GM18511 (cell line): ENCODE results near the gene CERS6.
A peak's percentile ranks its signal among the peaks of the same experiment; 100 is the strongest.

ENCODE experiments used
- ATAC-seq: cut with Tn5 transposase; IDR thresholded peaks from one replicate; pipeline ENCODE4 v1.9.1; 2021; ENCODE audit warnings: mild to moderate bottlenecking, moderate library complexity; ENCODE audit not compliant: unreplicated experiment

CERS6 gene

GRCh38 chr2:168528469-168528868, 72.4 kb downstream of the CERS6 start:
- ATAC-seq = no peak

DNA sequence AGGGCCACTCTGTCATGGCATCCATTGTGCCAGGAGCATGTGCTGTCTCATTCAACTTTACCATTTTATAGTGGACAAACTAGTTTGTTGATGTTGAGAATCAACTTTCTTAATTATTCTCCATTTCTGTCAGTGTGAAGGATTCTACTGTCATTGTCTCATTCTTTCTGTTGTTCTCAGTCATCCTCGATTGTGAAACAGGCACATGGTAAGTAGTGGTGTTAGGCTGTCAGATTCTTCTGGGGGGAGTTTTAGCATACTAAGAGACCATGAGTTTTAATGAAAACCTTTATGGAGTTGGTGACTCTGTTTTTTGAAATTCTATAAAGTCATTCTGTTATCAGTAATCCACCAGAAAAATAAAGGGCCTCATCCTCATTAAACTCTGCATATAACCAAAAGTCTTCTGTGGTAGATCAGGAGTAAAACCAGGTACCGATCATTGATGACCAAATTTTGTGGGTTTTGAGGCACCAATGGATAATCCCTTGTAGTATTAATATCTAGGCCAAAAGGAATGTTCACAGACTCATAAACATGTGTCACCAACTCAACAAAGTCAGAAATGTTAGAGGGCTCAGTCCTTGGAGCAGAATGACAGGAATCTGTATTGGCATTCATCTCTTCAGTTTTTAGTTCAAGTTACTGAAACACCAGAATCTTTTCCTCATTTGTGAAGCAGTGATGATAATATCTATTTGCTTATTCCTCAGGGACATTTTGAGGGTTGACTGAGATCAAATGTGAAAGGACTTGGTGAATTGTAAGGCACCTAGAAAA, 73.2 kb downstream of the CERS6 start:
- ATAC-seq = no peak

DNA sequence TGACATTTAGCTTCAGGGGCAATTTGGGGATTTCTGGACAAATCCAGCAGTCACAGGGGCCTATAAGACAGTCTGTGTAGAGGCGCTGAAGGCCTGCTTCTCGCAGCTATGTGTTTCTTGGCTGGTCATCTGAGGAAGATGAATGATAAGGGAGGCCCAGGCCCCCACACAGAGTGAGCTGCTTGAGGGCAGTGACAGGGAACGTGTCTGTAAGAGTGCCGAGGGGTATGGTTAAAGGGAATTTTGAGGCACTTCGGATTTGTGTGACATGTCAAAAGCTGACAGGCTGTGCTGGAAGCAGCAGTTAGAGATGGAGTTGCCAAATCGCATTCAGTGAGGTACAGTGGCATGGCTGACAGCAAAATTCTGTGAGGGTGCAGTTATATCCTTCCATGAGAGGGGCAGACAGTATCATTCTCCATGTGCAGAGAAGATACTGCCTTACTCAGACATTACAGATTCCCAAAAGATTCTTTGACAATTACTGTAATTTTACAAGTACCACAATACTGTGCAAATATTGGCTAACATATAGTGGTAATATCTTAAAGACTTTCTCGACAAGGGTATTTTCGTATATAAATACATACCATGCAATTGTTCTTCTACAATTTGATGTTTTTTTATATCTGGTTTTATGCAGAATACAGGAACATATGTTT, 74.0 kb downstream of the CERS6 start:
- no peak for ATAC-seq

DNA sequence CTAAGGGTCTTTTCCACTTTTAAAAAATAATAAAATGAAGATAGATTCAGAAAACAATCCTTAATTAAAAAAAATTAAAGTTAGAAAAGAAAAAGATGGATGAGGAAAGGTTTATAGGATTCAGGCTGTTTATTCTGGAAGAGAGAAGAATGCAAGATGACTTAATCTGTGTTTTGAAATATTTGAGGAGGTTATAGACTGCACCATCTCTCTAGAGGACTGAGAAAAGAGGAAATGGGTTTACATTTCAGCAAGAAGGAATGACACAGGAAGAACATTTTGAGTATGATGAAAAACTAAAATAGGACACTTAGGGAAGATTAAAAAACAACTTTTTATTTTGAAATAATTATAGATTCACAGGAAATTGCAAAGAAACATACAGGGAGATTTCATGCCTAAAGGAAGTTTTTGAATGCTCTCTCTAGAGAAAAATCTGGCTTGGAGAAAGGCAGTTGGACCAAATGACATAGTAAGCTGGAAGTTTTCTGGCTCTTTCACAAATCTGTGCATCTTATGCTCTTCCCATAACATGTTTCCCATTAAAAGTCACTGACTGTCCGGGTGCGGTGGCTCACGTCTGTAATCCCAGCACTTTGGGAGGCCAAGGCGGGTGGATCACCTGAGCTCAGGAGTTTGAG, 75.0 kb downstream of the CERS6 start:
- ATAC-seq = peak; percentile 66

- ATAC-seq = no peak
These were observed 78.9 kb downstream of the CERS6 start for GRCh38 chr2:168534926-168535325.

DNA sequence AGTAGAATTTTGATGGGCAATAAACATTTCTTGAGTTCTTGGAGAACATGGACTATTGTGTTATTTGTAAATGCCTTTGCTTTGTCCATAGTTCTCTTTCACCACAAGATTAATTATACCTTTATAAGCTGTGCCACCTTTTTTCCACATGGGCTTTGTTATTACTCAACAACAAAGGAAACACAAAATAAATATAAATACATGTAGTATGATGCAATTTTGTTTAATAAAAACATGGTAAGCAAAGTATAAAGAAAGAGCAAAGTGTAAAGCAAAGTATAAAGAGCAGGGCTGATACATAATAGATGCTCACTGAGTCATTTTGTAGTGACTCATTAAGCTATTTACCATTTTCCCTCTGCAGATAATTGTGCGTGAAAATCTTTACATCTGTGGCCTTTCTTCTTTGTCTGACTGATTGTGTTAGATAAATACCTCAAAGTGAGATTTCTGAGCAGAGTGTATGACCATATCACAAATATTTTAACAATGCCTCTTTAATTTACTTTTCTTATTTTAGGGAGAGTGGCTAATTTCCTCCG, 80.9 kb downstream of the CERS6 start:
- ATAC-seq = no peak

GRCh38 chr2:168538133-168538532, 82.1 kb downstream of the CERS6 start:
- ATAC-seq = no peak

- ATAC-seq = no peak
These were observed 82.5 kb downstream of the CERS6 start for GRCh38 chr2:168538534-168538933.

- ATAC-seq = no peak
These were observed 83.9 kb downstream of the CERS6 start for GRCh38 chr2:168539945-168540344.

GRCh38 chr2:168541858-168542257, 85.8 kb downstream of the CERS6 start:
- no peak for ATAC-seq

- ATAC-seq = no peak
These were observed 87.0 kb downstream of the CERS6 start for GRCh38 chr2:168543037-168543436.

- no peak for ATAC-seq
These were observed 87.9 kb downstream of the CERS6 start for GRCh38 chr2:168543935-168544334.

- no peak for ATAC-seq
These were observed 89.5 kb downstream of the CERS6 start for GRCh38 chr2:168545439-168546082.

GRCh38 chr2:168550670-168551069, 94.6 kb downstream of the CERS6 start:
- no peak for ATAC-seq

GRCh38 chr2:168552450-168552856, 96.4 kb downstream of the CERS6 start:
- ATAC-seq = peak; percentile 100

GRCh38 chr2:168555283-168555682, 99.2 kb downstream of the CERS6 start:
- ATAC-seq = no peak

- no peak for ATAC-seq
These were observed 103.1 kb downstream of the CERS6 start for GRCh38 chr2:168559187-168559586.

DNA sequence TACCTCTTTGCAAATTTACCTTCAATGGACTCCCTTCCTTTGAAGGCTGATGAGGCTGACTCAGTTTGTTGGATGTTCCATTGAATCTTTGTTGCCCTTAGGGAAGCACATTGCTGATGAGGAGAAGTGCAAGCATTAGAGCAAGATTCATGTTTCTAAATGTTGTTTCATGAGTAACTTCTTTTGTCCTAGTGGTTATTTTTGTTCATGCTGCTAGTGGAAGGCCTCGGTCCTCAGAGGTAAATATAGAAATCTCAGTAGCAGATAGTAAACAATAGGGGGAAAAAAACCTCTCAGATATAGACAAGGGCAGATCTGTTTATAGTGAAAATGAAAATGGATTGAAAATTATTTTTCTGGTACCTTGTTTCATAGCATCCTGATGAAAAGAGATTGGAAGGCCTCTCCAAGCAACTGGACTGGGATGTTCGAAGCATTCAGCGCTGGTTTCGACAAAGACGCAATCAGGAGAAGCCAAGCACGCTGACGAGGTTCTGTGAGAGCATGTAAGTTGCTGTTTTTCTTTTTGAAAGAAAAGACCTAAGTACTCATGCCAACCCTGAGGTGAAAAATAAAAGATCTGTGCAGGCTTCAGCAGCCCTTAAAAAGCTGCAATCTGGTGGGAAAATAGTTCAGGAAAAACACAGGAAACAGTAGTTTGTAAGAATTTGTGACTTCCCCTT, 104.9 kb downstream of the CERS6 start:
- ATAC-seq = peak; percentile 59

DNA sequence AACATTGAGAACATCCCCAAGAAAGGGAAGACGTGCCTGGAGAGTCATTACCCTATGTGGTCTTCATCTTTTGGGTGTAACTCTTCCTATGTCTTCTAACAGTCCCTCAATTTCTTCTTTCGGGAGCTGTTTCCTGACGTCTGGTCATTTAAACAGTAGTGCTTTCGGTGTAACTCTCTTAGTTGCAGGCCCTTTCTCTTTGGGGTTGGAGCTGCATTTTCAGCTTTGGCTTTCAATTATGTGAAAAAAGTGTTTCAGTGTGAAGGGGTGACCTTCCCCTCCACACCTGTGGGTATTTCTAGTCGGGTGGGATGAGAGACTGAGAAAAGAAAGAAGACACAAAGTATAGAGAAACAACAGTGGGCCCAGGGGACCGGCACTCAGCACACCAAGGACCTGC, 105.9 kb downstream of the CERS6 start:
- ATAC-seq = no peak

GRCh38 chr2:168562971-168563370, 106.9 kb downstream of the CERS6 start:
- ATAC-seq = no peak

DNA sequence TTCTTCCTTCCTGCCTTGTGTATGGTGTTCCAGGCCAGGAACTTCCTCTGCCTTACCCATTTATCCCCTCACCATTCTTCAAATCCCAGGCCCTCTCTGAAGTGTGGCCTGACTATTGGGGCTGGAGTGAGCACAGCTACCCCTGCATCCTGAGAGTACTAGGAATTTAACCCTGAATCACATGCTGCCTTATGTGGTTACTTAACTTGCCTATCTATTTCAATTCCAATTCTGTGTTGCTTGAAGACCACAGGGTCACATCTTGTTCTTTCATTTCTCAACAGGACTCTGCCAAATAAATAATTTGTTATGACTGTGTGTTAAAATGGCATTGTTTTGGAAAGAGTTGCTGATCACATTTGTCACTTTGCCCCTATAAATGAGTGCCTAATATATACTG, 108.6 kb downstream of the CERS6 start:
- no peak for ATAC-seq
